Measurements from ENCODE around the gene CFAP221.

DNA sequence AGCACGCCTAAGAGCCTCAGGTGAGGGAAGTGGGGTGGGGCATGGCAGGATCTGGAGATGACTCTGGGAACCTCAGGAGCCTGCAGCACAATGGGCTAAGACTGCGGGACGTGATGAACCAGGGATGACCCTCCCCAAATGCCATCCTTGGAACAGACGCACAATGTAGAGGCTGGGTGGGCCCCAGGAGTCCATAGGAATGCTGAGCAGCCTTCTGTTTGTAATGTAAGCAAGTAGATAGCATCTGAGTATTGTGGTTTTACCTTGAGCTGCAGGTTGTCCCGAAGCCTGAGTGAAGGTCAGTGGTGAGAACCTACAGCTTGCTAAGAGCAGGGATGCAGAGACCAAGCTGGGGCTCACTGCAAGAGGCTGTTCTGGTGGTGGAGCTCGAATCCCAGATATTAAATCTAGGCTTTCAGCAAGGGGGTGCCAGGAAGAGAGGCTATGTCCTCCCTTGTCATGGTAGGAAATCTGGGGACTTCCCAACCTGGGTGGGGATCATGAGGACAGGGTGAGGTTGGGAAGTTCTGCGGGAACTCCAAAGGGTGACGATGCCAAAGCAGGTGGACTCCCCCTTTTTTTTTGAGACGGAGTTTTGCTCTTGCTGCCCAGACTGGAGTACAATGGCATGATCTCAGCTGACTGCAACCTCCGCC lies 25.7 kb upstream of the CFAP221 start:
- TF ChIP-seq, protein P1, sequence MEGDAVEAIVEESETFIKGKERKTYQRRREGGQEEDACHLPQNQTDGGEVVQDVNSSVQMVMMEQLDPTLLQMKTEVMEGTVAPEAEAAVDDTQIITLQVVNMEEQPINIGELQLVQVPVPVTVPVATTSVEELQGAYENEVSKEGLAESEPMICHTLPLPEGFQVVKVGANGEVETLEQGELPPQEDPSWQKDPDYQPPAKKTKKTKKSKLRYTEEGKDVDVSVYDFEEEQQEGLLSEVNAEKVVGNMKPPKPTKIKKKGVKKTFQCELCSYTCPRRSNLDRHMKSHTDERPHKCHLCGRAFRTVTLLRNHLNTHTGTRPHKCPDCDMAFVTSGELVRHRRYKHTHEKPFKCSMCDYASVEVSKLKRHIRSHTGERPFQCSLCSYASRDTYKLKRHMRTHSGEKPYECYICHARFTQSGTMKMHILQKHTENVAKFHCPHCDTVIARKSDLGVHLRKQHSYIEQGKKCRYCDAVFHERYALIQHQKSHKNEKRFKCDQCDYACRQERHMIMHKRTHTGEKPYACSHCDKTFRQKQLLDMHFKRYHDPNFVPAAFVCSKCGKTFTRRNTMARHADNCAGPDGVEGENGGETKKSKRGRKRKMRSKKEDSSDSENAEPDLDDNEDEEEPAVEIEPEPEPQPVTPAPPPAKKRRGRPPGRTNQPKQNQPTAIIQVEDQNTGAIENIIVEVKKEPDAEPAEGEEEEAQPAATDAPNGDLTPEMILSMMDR (IDR thresholded peaks at IDR 0.05; ENCODE audit: insufficient read depth, low read depth, low read length): no peak
- no peak for TF ChIP-seq EZH2 (IDR thresholded peaks at IDR 0.05; ENCODE audit: insufficient read depth, low read length)

Measured in astrocyte (in vitro differentiated cells and primary cell).